C4-2B (cell line): ENCODE data around the gene TMEM135.

Source experiments
- CTCF ChIP-seq: fragments of 450-650 bp; conservative IDR thresholded peaks from 2 replicates; pipeline ENCODE4 v1.5.1; 2017; ENCODE audit warnings: mild to moderate bottlenecking
- ZFX ChIP-seq: fragments of 450-650 bp; IDR thresholded peaks from 2 replicates; pipeline ENCODE4 v1.6.1; 2017

- TF ChIP-seq CTCF (no peak), ZFX (no peak)
Observed at GRCh38 chr11:87187930-87188329, 150.2 kb downstream of the TMEM135 start.
